Retinal pigment epithelial cell (primary cell): ENCODE data around the gene MYL9.

Source experiments
- DNase-seq: peaks from one replicate; pipeline ENCODE4 v3.0.0-alpha.2; 2010; ENCODE audit warnings: low read depth
- H3K4me3 ChIP-seq: 2 replicates; pipeline ENCODE4 v1.5.1; 2011; ENCODE audit warnings: mild to moderate bottlenecking, low read length, control low read depth, moderate library complexity
- CTCF ChIP-seq: conservative IDR thresholded peaks from 2 replicates; pipeline ENCODE4 v1.5.1; 2011; ENCODE audit warnings: low read depth, low read length, control low read depth, inconsistent platforms

MYL9 gene

DNA sequence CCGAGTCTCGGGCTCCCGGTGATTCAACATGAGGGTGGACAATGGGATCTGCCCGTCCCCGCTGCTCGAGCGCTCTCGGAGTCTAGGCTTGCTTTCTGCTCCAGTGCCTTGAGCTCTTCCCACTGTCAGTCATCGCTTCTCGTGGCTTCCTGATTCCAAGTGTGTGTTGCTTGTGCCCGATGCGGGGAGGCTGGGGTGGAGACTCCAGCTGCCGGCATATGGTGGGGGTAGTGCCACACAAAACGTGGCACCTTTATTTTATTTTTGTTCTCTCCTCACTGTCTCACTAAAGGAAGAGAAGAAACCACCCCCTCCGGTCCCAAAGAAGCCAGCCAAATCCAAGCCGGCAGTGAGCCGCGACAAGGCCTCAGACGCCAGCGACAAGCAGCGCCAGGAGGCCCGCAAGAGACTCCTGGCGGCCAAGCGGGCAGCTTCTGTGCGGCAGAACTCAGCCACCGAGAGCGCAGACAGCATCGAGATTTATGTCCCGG, 14.8 kb upstream of the MYL9 start:
- H3K4me3 ChIP-seq: no peak overlapping the region
- DNase-seq: no peak
- TF ChIP-seq CTCF: no peak

DNA sequence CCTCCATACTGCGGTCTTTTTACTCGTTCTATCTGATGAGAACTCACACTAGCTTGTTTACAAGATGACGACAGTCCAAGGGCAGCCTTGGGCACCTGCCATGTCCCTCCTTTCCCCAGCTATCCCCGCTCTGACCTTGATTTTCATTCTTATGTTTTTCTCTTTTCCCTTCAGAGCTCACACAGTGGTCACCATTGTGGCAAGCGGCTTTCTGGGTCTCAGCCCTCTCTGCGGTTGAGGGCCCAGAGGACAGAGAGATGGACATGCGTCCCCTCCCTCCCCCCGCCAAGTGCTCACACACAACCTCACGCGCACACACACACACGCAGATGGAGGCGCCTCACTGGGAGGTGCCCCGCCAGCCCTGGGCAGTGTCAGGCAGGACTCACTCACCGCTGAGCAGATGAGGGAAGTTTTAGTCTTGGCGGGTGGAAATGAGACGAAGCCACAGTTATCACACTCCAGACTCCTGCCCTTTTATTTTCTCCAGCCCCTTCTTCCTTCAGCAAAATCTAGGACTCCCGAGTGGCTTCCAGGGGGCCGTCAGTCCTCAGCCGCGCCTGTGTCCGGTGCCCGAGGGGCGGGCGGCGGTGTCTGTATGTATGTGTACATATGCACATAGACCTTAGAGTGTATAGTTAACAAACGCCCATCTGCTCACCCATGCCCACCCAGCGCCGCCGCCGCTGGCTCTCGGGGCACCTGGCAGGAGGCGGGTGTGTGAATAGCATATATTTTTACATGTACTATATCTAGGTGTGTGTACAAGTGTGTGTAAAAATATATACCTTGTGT, 13.8 kb upstream of the MYL9 start:
- no peak for TF ChIP-seq CTCF
- DNase-seq: no peak
- no peak overlapping the region for H3K4me3 ChIP-seq

- TF ChIP-seq CTCF: no peak
- no peak for DNase-seq
Observed at GRCh38 chr20:36528176-36528874, 13.0 kb upstream of the MYL9 start.

DNA sequence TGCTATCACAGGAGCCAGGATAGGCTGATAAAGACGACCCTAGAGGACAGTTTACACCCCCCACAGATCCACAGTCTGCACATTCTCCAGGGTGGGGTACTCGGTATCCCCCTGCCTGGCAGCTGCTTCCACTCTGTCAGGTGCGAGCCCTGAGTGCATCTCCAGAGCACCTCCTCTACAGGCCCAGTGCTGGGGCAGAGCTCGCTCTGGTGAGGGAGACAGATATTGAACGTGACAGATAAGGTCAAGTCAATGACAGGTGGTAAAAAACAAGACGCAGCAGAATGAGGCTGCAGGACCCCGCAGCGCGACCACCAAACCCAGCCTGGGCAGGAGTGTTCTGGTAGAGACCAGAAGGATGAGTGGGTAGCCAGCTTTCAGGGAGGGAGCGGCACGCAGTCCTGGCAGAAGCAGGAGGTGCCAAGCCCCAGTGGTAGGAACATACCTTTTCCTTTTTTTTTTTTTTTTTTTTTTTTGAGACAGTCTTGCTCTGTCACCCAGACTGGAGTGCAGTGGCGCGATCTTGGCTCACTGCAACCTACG, 12.4 kb upstream of the MYL9 start:
- no peak overlapping the region for H3K4me3 ChIP-seq
- TF ChIP-seq CTCF: no peak
- DNase-seq: no peak

More at GRCh38 chr20:36528176-36528874, 13.0 kb upstream of the MYL9 start:
- H3K4me3 ChIP-seq: no peak overlapping the region

GRCh38 chr20:36532388-36532787, 8.9 kb upstream of the MYL9 start:
- no peak for DNase-seq
- no peak for TF ChIP-seq CTCF

DNA sequence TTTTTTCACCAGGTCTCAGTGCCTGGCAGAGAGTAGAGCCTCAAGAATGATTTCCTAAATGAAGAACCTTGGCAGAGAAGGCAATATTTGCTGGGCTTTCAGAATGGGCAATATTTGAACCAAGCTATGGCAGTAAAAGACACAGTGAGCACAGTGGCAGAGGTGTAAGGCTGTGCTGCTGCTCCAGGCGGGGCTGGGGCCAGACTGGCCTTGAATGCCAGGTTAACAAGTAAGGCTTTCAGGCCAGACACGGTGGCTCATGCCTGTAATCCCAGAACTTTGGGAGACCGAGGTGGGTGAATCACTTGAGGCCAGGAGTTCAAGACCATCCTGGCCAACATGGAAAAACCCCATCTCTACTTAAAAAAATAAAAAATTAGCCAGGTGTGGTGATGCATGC, 8.5 kb upstream of the MYL9 start:
- no peak overlapping the region for H3K4me3 ChIP-seq
- DNase-seq: no peak
- no peak for TF ChIP-seq CTCF

More at GRCh38 chr20:36532388-36532787, 8.9 kb upstream of the MYL9 start:
- H3K4me3 ChIP-seq: no peak overlapping the region
